NT2/D1 (cell line): ENCODE data around the gene RTP2.

Experiments
- SUZ12 ChIP-seq: IDR thresholded peaks from 2 replicates; pipeline ENCODE4 v1.6.1; 2011; ENCODE audit not compliant: insufficient read length, insufficient read depth; ENCODE audit errors: extremely low read depth
- YY1 ChIP-seq: IDR thresholded peaks from 2 replicates; pipeline ENCODE4 v1.6.1; 2011; ENCODE audit not compliant: insufficient read length, insufficient read depth
- ZNF274 ChIP-seq: IDR thresholded peaks from 2 replicates; pipeline ENCODE4 v1.6.1; 2011; ENCODE audit warnings: mild to moderate bottlenecking, low read depth, low read length

- no peak for TF ChIP-seq YY1
- no peak for TF ChIP-seq SUZ12
- TF ChIP-seq ZNF274, result no peak
These were observed 6.8 kb upstream of the RTP2 start for GRCh38 chr3:187709155-187709554.
